ENCODE measurements around the gene LRMDA.

GRCh38 chr10:76161301-76161582, 729.8 kb downstream of the LRMDA start:
- TF ChIP-seq, protein P1, sequence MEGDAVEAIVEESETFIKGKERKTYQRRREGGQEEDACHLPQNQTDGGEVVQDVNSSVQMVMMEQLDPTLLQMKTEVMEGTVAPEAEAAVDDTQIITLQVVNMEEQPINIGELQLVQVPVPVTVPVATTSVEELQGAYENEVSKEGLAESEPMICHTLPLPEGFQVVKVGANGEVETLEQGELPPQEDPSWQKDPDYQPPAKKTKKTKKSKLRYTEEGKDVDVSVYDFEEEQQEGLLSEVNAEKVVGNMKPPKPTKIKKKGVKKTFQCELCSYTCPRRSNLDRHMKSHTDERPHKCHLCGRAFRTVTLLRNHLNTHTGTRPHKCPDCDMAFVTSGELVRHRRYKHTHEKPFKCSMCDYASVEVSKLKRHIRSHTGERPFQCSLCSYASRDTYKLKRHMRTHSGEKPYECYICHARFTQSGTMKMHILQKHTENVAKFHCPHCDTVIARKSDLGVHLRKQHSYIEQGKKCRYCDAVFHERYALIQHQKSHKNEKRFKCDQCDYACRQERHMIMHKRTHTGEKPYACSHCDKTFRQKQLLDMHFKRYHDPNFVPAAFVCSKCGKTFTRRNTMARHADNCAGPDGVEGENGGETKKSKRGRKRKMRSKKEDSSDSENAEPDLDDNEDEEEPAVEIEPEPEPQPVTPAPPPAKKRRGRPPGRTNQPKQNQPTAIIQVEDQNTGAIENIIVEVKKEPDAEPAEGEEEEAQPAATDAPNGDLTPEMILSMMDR (conservative IDR thresholded peaks at IDR 0.05; ENCODE audit: low read length) = no peak
- no peak for TF ChIP-seq EZH2phosphoT487 (IDR thresholded peaks at IDR 0.05; ENCODE audit: borderline replicate concordance, low read depth, low read length)

Data from OCI-LY7 (cell line).